ENCODE data around the gene MED15. TPM values are rescaled to one million over a fixed set of nuclear protein-coding genes. Genes with fewer than 3 reads are reported as not detected.

Gene MED15
- polyA plus RNA-seq, 2 of the 4 experiments (the other 2 are of a cell fraction) = 10.7 to 29.7 TPM

DNA sequence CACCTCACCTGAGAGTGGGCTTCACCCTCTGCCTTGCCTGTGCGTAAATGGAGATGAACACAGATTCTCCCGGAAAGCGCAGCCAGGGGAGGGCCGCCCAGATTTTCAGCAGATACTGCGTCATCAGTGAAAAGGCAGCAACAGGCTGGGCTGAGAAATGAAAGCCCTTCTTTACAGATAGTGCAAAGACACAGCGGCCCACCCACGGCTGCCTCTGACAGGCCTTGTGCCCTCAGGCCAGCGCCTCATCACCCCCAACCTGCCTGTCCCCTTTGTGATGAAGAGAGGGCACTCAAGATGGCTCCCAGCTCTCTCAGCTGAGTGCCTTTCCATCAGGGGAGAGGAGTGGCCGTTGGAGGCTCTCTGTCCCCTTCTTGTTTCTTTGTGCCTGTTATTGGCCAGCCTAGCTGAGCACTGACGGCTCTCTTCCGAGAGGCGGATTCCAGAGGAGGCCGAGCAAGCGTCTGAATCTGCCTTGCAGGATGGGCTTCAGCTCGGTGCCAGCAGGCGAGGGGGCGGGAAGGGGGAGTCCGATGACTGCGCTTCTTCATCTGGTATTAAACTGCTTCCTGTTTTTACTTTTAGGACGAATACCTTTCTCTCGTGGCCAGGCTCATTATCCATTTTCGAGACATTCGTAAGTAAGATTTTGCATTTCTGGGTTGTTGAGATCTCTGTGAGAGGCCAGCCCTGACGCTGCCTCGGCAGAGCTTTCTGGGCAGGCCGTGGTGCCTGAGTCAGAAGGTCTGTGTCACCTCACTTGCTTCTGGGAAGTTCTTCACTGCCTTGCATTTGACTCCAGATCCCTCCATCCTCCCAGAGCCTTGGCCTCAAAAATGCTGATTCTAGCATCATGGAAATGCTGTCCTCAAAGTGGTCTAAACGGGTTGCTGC, 43.7 kb downstream of the MED15 start:
- DNase-seq (ENCODE audit: low read depth in 1 of 2, low spot score in 1 of 2) = no peak
- H3K4me2 ChIP-seq = no peak overlapping the region
- ChIA-PET POLR2A (no interaction called here), CTCF (interaction anchor here (1.4 to 4.8 kb wide), 4 partner anchors 9 to 33 kb away, joined by 4 to 43 read pairs (median 6); no protein-coding TSS in a partner anchor)
- 0 out of 6 replicates have a peak, but pooled peaks of 1 of the 2 experiments have one; percentile 31 for ATAC-seq
- peaks cover 12% of the 10 kb centered on the region; the same call in 2 of the 3 replicates for H3K4me1 ChIP-seq
- H3K9me3 ChIP-seq = no peaks in the 10 kb centered on the region
- no peak overlapping the region for H3K27ac ChIP-seq
- TF ChIP-seq MYC (IDR thresholded peaks at IDR 0.05; ENCODE audit: borderline replicate concordance, low read length) (no peak), MAFK (IDR thresholded peaks at IDR 0.05; ENCODE audit: partially characterized antibody) (peak; percentile 16), EP300 (IDR thresholded peaks at IDR 0.05) (no peak), FOXS1 (CRISPR knock-in tag; IDR thresholded peaks at IDR 0.05) (no peak), RAD21 (conservative IDR thresholded peaks at IDR 0.05 in 1 of 2, IDR thresholded peaks at IDR 0.05 in 1 of 2) (no peak), NPAS2 (CRISPR knock-in tag; IDR thresholded peaks at IDR 0.05; ENCODE audit: borderline replicate concordance) (no peak), JUN (IDR thresholded peaks at IDR 0.05) (no peak)
- TF ChIP-seq, protein P1, sequence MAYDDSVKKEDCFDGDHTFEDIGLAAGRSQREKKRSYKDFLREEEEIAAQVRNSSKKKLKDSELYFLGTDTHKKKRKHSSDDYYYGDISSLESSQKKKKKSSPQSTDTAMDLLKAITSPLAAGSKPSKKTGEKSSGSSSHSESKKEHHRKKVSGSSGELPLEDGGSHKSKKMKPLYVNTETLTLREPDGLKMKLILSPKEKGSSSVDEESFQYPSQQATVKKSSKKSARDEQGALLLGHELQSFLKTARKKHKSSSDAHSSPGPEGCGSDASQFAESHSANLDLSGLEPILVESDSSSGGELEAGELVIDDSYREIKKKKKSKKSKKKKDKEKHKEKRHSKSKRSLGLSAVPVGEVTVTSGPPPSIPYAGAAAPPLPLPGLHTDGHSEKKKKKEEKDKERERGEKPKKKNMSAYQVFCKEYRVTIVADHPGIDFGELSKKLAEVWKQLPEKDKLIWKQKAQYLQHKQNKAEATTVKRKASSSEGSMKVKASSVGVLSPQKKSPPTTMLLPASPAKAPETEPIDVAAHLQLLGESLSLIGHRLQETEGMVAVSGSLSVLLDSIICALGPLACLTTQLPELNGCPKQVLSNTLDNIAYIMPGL (CRISPR knock-in tag; IDR thresholded peaks at IDR 0.05; ENCODE audit: borderline replicate concordance) = no peak
- WGBS (ENCODE audit: missing lambda C conversion rate) = 89% methylated on average over 27 of the region's 27 CpGs
- no peak overlapping the region for H3K4me3 ChIP-seq
- FAIRE-seq = no peak

DNA sequence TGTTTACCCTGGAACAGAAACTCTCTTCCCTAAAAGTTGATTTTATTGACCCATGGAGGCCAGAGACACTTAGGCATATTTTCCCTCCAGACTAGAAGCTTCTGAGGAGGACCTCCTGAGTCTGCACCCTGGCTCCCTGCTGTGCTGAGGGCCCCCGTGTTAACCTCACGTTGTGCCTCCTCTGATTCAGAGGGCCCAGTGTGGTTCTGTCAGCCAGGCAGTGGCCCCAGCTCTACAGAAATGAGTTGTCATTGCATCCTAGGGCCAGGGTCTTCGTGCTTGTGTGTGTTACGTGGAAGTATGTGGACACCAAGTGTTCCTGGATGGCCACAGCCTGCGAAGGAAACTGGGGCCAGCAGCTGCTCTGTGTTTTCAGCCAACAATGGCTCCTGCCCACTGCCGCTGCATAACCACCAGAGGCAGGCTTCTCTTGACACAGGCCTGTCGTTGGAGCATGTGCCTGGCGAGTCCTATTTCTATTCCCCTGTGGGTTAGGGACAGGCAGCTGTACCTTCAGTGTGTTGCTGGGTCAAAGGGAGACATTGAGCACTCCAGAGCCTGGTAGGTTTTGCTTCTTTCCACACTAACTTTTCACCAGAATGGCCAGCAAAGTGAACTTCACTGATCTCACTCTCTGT, 44.5 kb downstream of the MED15 start:
- Histone ChIP-seq H3K9me3 (no peaks in the 10 kb centered on the region), H3K4me1 (peaks cover 12% of the 10 kb centered on the region; the same call in 2 of the 3 replicates), H3K4me2 (no peak overlapping the region), H3K27ac (no peak overlapping the region; a peak in 1 of 6 replicates), H3K4me3 (no peak overlapping the region)
- DNase-seq (ENCODE audit: low read depth in 1 of 2, low spot score in 1 of 2) (no peak), FAIRE-seq (no peak), ATAC-seq (peak; percentile 45 to 67; a peak in 3 of 6 replicates)
- 77% methylated on average over 8 of the region's 8 CpGs for WGBS (ENCODE audit: missing lambda C conversion rate)
- ChIA-PET POLR2A (no interaction called here), CTCF (interaction anchor here (4.8 kb wide), 1 partner anchor 12 kb away, joined by 43 read pairs; no protein-coding TSS in a partner anchor)
- no peak for TF ChIP-seq CBX8 (IDR thresholded peaks at IDR 0.05)
- no peak for TF ChIP-seq ZC3H11A (IDR thresholded peaks at IDR 0.05)
- TF ChIP-seq, protein P1 (CRISPR knock-in tag; IDR thresholded peaks at IDR 0.05; ENCODE audit: borderline replicate concordance) = no peak
- no peak for TF ChIP-seq MYC (IDR thresholded peaks at IDR 0.05; ENCODE audit: borderline replicate concordance, low read length)
- TF ChIP-seq MAX (IDR thresholded peaks at IDR 0.05) = no peak
- TF ChIP-seq RFX5 (IDR thresholded peaks at IDR 0.05) = no peak
- TF ChIP-seq, protein P2, sequence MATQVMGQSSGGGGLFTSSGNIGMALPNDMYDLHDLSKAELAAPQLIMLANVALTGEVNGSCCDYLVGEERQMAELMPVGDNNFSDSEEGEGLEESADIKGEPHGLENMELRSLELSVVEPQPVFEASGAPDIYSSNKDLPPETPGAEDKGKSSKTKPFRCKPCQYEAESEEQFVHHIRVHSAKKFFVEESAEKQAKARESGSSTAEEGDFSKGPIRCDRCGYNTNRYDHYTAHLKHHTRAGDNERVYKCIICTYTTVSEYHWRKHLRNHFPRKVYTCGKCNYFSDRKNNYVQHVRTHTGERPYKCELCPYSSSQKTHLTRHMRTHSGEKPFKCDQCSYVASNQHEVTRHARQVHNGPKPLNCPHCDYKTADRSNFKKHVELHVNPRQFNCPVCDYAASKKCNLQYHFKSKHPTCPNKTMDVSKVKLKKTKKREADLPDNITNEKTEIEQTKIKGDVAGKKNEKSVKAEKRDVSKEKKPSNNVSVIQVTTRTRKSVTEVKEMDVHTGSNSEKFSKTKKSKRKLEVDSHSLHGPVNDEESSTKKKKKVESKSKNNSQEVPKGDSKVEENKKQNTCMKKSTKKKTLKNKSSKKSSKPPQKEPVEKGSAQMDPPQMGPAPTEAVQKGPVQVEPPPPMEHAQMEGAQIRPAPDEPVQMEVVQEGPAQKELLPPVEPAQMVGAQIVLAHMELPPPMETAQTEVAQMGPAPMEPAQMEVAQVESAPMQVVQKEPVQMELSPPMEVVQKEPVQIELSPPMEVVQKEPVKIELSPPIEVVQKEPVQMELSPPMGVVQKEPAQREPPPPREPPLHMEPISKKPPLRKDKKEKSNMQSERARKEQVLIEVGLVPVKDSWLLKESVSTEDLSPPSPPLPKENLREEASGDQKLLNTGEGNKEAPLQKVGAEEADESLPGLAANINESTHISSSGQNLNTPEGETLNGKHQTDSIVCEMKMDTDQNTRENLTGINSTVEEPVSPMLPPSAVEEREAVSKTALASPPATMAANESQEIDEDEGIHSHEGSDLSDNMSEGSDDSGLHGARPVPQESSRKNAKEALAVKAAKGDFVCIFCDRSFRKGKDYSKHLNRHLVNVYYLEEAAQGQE (IDR thresholded peaks at IDR 0.05) = no peak
- no peak for TF ChIP-seq PHF8 (IDR thresholded peaks at IDR 0.05; ENCODE audit: borderline replicate concordance, low read depth)
- TF ChIP-seq RCOR1 (IDR thresholded peaks at IDR 0.05; ENCODE audit: low read depth, low read length) = no peak
- TF ChIP-seq USF2 (IDR thresholded peaks at IDR 0.05) = no peak
- no peak for TF ChIP-seq EHMT2 (IDR thresholded peaks at IDR 0.05; ENCODE audit: low read depth)
- TF ChIP-seq RARB (CRISPR knock-in tag; IDR thresholded peaks at IDR 0.05) = no peak

All from A549 (cell line).